Loucy (cell line): ENCODE results near the gene GRB10.

Source experiments
- EZH2phosphoT487 ChIP-seq: fragments of 200-600 bp; IDR thresholded peaks from 2 replicates; pipeline ENCODE4 v1.6.1; 2018; ENCODE audit warnings: antibody characterized with exemption, mild to moderate bottlenecking, moderate library complexity, borderline replicate concordance
- TF ChIP-seq, protein P1 (sequence below): fragments of 200-600 bp; sonication (generic); conservative IDR thresholded peaks from 2 replicates; pipeline ENCODE4 v1.5.1; 2014; ENCODE audit warnings: mild to moderate bottlenecking, antibody characterized with exemption, low read length

DNA sequence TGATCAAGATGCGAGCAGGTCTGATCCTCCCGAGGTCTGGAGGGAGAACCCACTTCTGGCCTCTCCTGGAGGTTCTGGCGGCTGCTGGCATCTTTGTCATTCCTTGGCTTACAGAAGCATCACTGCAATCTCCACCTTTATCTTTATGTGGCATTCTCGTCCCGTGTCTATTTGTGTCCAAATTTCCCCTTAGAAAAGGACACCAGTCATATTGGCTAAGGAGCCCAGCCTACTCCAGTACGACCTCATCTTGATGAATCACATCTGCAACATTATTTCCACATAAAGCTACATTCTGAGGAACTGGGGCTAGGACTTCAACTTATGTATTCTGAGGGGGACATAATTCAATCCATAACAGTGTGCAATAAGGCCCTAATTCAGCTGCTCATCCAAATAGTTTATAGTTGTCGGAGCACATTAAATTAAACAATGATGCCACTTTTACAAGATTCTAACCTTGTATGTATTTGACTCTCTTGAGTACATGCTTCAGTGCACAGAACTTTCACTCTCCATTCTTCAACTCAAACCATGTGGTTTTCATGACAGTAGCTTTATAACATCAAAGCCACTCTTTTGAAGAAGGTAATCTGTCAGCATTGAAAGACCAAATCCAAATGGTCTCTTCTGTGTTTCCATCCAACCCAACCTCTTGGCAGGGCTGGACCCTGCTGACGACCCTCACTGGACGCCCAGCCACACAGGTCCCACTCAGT lies 131.3 kb downstream of the GRB10 start:
- TF ChIP-seq, protein P1, sequence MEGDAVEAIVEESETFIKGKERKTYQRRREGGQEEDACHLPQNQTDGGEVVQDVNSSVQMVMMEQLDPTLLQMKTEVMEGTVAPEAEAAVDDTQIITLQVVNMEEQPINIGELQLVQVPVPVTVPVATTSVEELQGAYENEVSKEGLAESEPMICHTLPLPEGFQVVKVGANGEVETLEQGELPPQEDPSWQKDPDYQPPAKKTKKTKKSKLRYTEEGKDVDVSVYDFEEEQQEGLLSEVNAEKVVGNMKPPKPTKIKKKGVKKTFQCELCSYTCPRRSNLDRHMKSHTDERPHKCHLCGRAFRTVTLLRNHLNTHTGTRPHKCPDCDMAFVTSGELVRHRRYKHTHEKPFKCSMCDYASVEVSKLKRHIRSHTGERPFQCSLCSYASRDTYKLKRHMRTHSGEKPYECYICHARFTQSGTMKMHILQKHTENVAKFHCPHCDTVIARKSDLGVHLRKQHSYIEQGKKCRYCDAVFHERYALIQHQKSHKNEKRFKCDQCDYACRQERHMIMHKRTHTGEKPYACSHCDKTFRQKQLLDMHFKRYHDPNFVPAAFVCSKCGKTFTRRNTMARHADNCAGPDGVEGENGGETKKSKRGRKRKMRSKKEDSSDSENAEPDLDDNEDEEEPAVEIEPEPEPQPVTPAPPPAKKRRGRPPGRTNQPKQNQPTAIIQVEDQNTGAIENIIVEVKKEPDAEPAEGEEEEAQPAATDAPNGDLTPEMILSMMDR: no peak
- no peak for TF ChIP-seq EZH2phosphoT487
